HG02588 (cell line): ENCODE results near the gene RAE1.

Source experiments
- ATAC-seq: cut with Tn5 transposase; IDR thresholded peaks from one replicate; pipeline ENCODE4 v1.9.1; 2021; ENCODE audit warnings: mild to moderate bottlenecking, moderate library complexity; ENCODE audit not compliant: unreplicated experiment

RAE1 gene

DNA sequence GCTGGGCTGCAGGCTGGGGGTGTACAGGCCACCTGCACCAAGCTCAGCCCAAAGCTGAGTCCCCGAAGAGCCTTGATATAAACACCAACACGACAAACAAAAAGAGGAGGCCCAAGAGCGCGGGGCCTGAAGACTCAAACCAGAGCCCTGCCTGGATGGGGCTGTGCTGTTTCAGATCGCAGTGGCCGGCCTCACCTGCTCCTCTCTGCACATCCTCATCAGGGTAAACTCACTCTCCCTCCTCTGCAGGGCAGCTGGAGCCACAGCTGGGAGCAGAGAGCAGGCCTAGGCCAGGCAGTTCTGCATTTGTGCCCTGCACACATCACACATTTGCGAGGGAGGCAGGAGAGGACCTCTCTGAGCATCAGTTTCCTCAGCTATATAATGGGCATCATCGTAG, 36.4 kb downstream of the RAE1 start:
- no peak for ATAC-seq

- no peak for ATAC-seq
Measured at GRCh38 chr20:57387945-57388371, 36.9 kb downstream of the RAE1 start.

GRCh38 chr20:57388953-57389694, 38.1 kb downstream of the RAE1 start:
- no peak for ATAC-seq

- ATAC-seq = no peak
Measured at GRCh38 chr20:57389695-57390603, 38.9 kb downstream of the RAE1 start.

DNA sequence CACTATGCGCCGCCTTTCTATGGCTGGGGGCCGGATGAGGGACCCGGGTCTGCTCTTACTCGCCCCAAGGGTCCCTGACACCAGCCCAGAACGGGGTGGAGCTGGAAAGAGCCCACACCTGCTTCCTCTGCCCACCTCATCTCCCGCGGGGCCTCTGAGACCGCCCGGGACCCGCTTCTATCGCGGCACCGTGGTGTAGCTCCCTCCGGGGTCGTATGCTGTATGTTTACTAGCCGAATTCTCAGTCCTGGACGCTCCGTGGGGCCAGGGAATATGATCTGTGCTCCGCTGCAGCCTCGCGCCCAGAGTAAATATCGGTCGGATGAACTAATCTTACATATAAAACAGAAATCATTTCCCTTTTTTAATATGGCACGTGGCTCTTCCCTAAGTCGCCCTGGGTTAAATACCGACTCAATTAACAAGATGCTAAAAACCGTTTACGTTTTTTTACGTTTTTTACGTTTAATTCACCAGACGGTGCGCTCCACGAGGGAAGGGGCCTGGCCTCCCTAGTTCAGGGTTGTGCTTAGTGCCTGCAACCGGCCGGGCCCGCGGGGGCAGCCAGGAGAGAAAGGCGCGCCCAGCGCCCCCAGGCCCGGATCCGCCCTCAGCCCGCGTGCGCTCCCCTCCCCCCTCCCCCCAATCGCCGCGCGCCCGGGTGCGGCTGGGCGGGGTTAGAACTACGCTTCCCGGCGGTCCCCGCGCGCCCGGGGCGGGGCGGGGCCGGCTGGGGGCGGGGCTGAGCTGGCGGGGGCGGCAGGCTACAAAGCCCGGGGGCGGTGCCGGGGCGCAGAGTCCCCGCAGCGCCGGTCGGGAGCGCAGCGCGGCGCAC, 39.8 kb downstream of the RAE1 start, which contains the start of gene RBM38:
TSS of gene RBM38 (plus strand) at position 793 of the 835 bp plus-strand sequence. CDS start 186 bp downstream, outside the sequence.
- ATAC-seq = peak; percentile 57

- ATAC-seq = peak; percentile 9
Measured at GRCh38 chr20:57391439-57392301, 40.6 kb downstream of the RAE1 start.

GRCh38 chr20:57392512-57393271, 41.6 kb downstream of the RAE1 start:
- no peak for ATAC-seq

DNA sequence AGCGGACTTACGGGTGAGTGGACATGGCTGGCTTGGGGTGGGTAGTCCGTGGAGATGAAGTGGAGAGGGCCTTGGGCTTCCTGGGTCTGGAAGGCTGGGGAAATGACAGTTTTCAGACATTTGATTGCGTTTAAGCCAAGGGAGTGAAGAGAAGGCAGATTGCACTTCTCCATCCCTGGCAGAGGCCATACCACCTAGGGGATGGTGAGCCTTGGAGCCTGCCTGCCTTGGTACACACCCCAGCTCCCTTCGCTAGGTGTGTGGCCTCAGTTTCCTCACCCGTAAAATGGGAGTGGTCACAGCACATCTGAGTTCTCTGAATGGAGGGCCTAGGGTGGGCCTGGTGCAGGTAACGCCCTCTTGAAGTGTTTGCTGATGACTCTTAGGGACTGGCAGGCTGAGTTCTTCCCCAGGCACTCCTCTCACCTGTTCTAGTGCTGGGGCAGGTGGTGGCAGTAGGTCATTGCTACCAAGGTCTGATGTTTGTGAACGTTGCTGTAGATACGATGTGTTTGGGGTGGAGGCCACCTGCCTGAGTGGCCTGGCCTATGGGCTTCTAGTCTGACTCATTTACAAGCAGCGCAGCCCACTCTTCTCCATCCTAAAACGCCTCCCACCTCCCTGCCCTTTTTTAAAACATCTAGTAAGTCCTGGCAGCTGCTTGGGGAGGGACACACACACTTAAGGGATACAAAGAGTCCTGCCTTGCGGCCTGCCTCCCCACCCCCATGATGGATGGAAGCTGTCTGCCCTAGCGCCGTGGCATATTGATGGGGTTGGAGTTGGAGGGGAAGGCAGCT, 42.5 kb downstream of the RAE1 start:
- no peak for ATAC-seq

GRCh38 chr20:57394121-57395082, 43.3 kb downstream of the RAE1 start:
- ATAC-seq = no peak

DNA sequence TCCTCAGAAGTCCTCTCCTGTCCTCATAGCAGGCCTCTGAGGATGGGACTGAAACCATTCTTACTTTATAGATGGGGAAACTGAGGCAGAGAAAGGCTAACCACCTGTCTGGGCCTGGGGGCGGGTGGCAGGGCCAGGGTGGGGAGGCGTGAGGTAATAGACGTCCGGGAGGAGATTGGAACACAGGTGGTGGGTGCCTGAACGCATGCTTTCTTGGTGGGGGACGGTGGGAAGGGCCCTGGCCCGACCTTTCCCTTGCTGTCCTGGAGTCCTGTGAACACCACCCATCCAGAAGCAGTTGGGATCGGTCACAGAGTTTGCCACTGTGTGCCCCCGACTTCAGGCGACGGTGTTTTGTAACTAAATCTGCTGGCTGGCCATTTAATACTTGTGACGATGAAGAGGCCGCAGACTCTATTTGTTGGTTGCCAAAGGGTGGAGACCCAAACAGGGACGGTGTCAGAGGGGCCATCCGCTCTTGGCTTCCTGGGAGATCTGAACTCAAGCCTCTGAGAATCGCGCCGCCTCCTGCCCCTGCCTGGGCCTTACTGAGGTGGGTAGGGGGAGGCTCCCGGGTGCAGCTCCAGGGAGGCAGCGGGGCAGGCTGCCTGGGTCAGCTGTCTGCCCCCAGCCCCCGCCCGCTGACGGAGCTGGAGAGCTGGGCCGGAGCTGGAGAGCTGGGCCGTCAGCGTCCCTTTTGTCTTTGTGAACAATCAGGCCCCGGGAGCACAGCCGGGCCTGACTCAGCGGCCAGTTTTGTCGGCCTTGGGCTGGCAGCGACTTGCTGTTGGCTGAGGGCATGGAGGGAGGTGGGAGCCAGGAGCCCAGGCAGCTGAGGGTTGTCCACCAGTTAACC, 44.3 kb downstream of the RAE1 start:
- ATAC-seq = no peak

DNA sequence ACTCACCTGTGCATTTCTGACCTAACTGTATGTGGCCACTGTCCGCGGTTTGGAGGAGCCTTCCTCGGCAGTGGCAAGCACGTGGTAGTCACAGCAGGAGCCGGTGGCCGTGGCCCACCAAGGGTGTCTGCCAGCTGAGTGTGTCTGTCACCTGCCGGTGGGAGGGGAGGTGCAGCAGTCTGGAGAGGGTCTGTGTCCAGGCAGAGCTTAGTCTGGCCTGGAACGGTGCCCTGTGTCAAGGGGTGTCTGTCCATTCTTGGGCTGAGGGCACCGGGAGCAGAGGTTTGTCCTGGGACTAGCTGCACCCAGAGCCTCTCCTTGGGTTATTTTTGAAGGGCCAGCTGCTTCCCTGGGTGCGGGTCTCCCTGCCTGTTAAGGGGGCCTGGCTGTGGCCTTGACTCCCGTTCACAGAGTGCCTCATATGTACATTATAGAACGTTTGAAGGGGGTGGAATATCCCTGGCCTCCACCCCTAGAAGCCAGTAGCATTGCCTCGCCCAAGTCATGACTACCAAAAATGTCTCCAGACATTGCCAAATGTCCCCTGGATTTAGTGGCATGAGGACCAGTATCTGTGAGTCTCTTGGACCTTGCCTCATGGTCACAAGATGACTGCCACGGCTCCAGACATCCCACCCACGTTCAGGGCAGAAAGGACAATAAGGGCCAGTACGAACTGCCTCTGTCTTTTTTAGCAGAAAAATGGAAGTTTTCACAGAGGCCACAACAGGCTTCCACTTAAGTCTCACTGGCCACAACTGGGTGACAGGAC, 45.3 kb downstream of the RAE1 start:
- no peak for ATAC-seq

DNA sequence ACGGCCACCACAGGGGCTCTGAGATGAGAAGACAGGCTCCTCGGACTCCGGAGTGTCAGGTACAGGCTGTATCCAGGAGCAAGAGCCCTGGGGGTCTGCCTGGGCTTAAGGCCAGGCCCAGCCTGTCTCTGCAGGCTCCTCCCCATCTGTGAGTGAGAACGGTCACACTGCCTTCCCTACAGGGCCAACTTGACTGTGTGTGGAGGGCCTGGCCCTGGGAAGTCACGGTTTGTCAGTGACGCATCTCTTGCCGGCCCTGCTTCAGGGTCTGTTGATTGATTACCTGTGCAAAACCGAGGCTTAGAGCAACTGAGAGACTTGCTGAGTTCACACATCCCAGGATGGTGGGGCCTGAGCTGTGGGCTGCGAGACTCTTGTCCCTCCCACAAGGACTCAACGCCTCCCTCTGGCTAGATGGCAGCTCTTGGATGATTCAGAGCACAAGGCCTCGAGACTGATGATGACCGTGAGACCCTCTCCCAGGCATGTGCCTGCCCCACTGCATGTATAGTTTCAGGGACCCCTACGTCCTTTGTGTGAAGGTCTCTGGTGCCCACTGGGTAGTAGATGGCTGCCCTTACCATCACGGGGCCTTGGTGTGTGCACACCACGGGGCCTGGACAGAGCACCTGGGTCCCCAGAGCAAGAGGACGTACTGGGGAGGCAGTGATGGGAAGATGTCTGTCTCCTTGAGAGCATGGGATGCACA, 46.1 kb downstream of the RAE1 start:
- no peak for ATAC-seq

DNA sequence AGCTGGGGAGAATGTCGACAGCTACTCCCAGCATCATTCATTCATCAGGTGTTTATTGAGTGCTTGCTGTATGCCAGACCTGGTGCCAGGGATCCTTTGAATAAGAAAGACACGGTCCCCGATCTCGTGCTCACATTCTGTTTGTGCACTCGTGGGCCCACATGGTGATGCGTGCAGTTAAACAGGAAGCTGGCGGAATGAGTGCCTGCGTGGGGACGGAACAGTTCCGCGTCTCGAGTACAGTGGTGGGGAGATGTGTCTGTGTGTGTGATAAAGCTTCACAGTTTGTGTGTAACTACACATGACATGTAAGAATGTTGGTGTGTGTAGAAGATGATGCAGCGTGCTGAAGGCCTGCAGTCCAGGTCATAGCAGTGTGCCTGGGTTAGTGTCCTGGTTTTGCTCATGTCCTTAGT, 46.6 kb downstream of the RAE1 start:
- ATAC-seq = no peak

GRCh38 chr20:57398231-57398821, 47.3 kb downstream of the RAE1 start:
- ATAC-seq = peak; percentile 52
